ENCODE results near the gene GCNT2. TPM values are rescaled to one million over a fixed set of nuclear protein-coding genes. Genes with fewer than 3 reads are reported as not detected.

The GCNT2 gene
- polyA plus RNA-seq, 3 donors, result 3.5 to 10.0 (median 4.3) TPM

GRCh38 chr6:10624836-10625235 lies 103.7 kb downstream of the GCNT2 start:
- Histone ChIP-seq H3K36me3 (replicated peaks in 1 of 2; ENCODE audit: control insufficient read depth in 1 of 2, insufficient read depth in 2 of 2, low read length in 2 of 2) (peaks cover 57 to 68% of the 10 kb centered on the region in 2 donors), H3K27me3 (ENCODE audit: control insufficient read depth in 2 of 2, insufficient read depth in 2 of 2, low read length in 2 of 2) (no peaks in the 10 kb centered on the region), H2AFZ (ENCODE audit: insufficient read depth, low read depth, low read length, poor library complexity, severe bottlenecking) (no peak overlapping the region), H3K4me1 (ENCODE audit: control insufficient read depth in 1 of 2, insufficient read depth in 2 of 2, low read length in 2 of 2) (peaks cover 15 to 16% of the 10 kb centered on the region in 2 donors), H3K27ac (ENCODE audit: low read depth in 1 of 2, low read length in 2 of 2) (peak overlapping the region; percentile 27 to 71), H3K9ac (ENCODE audit: insufficient read depth, low read length, poor library complexity, severe bottlenecking) (no peak overlapping the region), H4K20me1 (ENCODE audit: insufficient read depth, low read length) (peaks cover 23% of the 10 kb centered on the region), H3K4me2 (replicated peaks; ENCODE audit: extremely low read depth, low read length, poor library complexity, severe bottlenecking) (peak overlapping the region; percentile 3), H3K9me3 (replicated peaks in 1 of 2; ENCODE audit: control insufficient read depth in 1 of 2, insufficient read depth in 1 of 2, low read length in 2 of 2) (no peaks in the 10 kb centered on the region), H3K4me3 (replicated peaks in 1 of 3; ENCODE audit: low read depth in 2 of 3, low read length in 3 of 3) (no peak overlapping the region), H3K79me2 (ENCODE audit: insufficient read depth, low read length) (no peaks in the 10 kb centered on the region)
- peaks cover 0 to 8% (median 3%) of the 10 kb centered on the region in 7 donors for H3K9me3 Mint-ChIP-seq
- WGBS (ENCODE audit: insufficient coverage), result 5% methylated on average over 5 of the region's 5 CpGs
- TF ChIP-seq CTCF (IDR thresholded peaks at IDR 0.05), result no peak
- H3K4me1 Mint-ChIP-seq, result peaks cover 21% of the 10 kb centered on the region
- peak overlapping the region in 1 of 2 donors; percentile 43 for H3K4me3 Mint-ChIP-seq
- intact Hi-C loops (cut with micrococcal nuclease), result no loop called here
- no peaks in the 10 kb centered on the region for H3K27me3 Mint-ChIP-seq (ENCODE audit: low read depth in 3 of 3)
- H3K36me3 Mint-ChIP-seq, result peaks cover 64 to 82% of the 10 kb centered on the region in 2 donors
- peak in 2 of 3 donors; percentile 18 to 25 for DNase-seq
- peak overlapping the region; percentile 72 to 90 (median 83) for H3K27ac Mint-ChIP-seq

GRCh38 chr6:10626154-10626741 lies 105.1 kb downstream of the GCNT2 start:
- TF ChIP-seq CTCF (IDR thresholded peaks at IDR 0.05), result no peak
- Histone ChIP-seq H3K9me3 (replicated peaks in 1 of 2; ENCODE audit: control insufficient read depth in 1 of 2, insufficient read depth in 1 of 2, low read length in 2 of 2) (no peaks in the 10 kb centered on the region), H3K4me1 (ENCODE audit: control insufficient read depth in 1 of 2, insufficient read depth in 2 of 2, low read length in 2 of 2) (peaks cover 15 to 16% of the 10 kb centered on the region in 2 donors), H3K27me3 (ENCODE audit: control insufficient read depth in 2 of 2, insufficient read depth in 2 of 2, low read length in 2 of 2) (no peaks in the 10 kb centered on the region), H3K36me3 (replicated peaks in 1 of 2; ENCODE audit: control insufficient read depth in 1 of 2, insufficient read depth in 2 of 2, low read length in 2 of 2) (peaks cover 55 to 59% of the 10 kb centered on the region in 2 donors), H3K9ac (ENCODE audit: insufficient read depth, low read length, poor library complexity, severe bottlenecking) (no peak overlapping the region), H3K27ac (ENCODE audit: low read depth in 1 of 2, low read length in 2 of 2) (no peak overlapping the region), H3K79me2 (ENCODE audit: insufficient read depth, low read length) (no peaks in the 10 kb centered on the region), H4K20me1 (ENCODE audit: insufficient read depth, low read length) (peaks cover 10% of the 10 kb centered on the region), H3K4me3 (replicated peaks in 1 of 3; ENCODE audit: low read depth in 2 of 3, low read length in 3 of 3) (no peak overlapping the region), H2AFZ (ENCODE audit: insufficient read depth, low read depth, low read length, poor library complexity, severe bottlenecking) (no peak overlapping the region), H3K4me2 (replicated peaks; ENCODE audit: extremely low read depth, low read length, poor library complexity, severe bottlenecking) (no peak overlapping the region)
- Mint-ChIP-seq H3K36me3 (peaks cover 63 to 74% of the 10 kb centered on the region in 2 donors), H3K27ac (no peak overlapping the region), H3K27me3 (ENCODE audit: low read depth in 3 of 3) (no peaks in the 10 kb centered on the region), H3K9me3 (peaks cover 0 to 8% (median 3%) of the 10 kb centered on the region in 7 donors), H3K4me1 (peaks cover 19% of the 10 kb centered on the region), H3K4me3 (no peak overlapping the region)
- intact Hi-C loops (cut with micrococcal nuclease), result no loop called here
- 100% methylated on average over 3 of the region's 9 CpGs for WGBS (ENCODE audit: insufficient coverage)
- DNase-seq, result no peak
